GM21619 (cell line): ENCODE measurements around the gene METTL6.
"Not testable (repeated sequence)": the region's sequence is repeated elsewhere in the genome, so short reads cannot be mapped to it uniquely, and the experiment has no call there.

Experiments
- ATAC-seq: cut with Tn5 transposase; IDR thresholded peaks from one replicate; pipeline ENCODE4 v1.9.1; 2021; ENCODE audit not compliant: unreplicated experiment

Gene METTL6

DNA sequence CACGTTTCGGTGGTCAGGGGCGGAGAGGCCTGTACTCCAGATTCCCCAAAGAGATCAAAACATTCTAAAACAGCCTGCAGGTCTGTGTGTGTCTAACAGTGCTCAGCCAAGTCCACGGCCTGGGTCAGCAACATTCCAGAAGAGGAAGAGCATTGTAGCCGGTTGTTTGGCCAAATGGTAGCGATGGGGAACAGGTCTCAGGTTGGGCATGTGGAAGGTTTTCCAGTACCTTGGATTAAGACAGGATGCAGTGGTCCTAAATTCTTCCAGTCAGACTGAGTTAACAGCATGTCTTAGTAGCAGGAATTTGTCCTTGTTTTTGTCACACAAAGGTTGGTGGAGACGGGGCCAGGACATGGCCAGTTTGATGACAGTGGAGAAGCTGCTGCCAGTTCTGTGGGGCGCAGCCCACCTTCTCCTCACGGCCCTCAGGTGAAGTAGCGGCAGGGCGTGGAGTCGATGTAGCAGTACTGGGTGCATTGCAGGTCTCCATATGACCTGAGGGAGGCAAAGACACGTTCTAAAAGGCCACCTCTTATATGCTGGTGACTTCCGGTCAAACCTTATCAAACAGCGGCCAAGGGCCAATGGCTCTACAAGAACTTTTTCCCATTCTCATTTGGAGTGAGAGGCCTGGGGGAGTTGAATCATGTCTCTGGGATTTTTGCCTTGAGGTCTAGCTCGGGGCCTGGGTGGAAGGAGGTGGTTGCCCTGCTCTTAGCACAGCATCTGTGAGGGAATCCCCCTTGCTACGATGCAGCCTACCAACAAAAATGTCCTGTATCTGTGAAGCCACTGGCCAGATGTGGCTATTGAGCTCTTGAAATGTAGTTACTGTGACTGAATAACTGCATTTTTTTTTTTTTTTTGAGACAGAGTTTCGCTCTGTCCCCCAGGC lies 24.1 kb upstream of the METTL6 start:
- ATAC-seq = no peak

DNA sequence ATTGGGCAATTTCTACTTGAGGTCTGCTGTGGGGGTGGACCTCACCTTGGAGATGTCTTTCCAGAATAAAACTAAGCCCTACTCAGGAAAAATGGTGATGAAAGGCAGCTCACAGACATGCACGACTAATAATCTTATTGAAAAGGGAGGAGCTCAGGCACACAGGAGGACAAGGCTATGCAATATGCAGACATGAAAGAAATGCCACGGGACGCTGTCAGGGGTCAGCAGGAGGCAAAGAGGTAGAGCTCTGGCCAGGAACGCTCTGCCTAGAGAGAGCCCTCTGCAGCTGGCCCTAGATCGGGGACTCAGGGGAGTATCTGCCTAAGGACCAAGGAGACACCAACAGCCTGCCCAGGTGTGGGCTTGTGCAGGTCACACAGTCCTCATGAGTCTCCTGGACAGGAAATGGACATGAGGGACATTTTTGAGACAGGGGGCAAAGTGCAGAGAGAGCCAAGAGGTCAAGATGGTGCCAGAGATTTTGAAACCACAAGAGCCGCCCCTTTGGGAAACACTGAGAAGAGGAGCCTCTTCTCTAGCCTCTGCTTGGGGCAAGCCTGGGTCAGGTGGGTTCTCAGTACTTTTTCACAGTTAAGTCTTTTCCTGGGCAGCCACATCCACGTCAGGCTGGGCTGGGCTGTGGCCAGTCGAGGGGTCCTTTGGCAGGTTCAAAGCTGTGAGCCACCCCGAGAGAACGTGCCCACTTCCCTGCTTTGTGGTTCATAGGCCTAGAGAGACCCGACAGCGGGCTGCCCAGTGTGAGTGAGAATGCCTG lies 23.3 kb upstream of the METTL6 start:
- ATAC-seq = no peak

DNA sequence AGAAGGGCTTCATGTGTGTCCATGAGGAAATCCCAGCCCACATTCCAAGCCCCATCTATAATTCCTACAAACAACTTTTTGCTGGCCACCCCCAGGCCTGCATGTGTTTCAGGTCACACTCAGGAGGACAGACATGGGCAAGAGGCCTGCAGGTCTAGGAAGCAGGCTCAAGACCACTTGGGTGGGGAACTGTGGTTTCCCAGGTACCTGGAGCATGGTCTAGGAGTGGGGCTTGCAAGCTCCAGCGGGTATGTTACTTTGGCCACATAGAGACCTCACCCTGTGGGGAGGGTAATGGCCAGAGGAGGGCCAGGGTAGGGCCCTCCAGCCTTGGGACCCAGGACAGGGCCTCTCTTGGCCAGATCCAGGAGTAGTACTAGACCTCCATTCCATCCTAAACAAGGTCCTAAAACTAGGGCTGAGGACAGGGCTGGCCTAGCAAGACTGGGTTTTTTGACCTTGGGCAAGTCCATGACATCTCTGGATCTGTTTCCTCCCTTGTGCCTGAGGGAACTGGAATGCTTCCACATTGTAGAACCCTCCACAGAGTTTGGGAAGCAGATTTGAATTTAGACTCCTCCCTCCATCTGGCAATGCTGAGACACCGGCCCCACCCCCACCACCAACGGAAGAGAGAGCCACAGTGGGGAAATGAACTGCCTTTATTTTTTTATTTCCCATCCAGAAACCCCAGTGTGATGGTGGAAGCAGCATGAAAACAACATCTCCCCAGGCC lies 22.3 kb upstream of the METTL6 start:
- no peak for ATAC-seq

- ATAC-seq = no peak
Measured at GRCh38 chr3:15443826-15444524, 16.6 kb upstream of the METTL6 start.

GRCh38 chr3:15440891-15441290 lies 13.5 kb upstream of the METTL6 start:
- ATAC-seq = no peak

GRCh38 chr3:15439476-15439875 lies 12.1 kb upstream of the METTL6 start:
- no peak for ATAC-seq

DNA sequence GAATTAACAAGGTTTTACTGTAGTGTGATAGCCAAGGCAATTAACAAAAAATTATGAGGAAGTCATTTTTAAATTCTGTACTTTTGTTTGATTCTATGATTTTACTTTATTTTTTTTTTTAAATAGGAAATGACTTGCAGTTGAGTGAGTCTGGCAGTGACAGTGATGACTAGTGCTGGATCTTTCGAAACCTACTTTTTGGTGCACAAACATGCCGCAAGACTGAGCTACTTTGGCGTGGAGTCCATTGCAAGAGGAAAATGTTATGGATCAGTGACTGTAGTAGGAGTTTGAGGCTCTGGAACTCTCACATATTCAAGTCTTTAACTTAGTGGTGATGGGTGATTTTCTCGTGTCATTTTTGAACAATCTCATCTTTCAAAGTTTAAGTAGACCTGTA lies 11.6 kb upstream of the METTL6 start:
- no peak for ATAC-seq

DNA sequence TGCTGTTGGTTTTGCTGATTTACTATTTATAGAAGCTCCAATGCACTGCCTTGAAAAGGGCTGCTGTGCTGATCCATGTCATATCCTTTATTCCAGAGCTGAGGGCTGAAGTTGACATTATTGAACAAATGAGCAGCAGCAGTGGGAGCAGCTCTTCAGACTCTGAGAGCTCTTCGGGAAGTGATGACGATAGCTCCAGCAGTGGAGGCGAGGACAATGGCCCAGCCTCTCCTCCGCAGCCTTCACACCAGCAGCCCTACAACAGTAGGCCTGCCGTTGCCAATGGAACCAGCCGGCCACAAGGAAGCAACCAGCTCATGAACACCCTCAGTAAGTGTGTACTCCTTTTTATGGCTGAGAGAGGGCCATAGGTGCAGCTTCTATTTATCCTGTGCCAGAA lies 8.9 kb upstream of the METTL6 start:
- ATAC-seq = no peak

DNA sequence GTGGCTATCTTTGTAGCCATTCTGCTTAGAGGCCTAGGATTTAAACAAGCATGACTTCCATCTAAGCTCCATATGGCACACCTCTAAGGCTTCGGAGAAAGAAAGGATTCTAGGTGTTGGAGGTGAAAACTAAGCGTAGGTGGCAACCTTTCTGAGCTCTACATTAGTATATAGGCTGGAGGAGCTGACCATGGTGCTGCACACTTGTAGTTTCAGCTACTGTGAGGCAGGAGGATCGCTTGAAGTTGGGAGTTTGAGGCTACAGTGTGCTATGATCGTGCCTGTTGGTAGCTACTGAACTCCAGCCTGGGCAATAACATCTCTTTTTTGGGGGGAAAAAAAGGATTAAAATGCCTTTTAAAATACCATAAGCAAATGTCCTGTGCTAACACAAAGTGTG lies 7.4 kb upstream of the METTL6 start:
- no peak for ATAC-seq

GRCh38 chr3:15433531-15433930 lies 6.2 kb upstream of the METTL6 start:
- no peak for ATAC-seq

DNA sequence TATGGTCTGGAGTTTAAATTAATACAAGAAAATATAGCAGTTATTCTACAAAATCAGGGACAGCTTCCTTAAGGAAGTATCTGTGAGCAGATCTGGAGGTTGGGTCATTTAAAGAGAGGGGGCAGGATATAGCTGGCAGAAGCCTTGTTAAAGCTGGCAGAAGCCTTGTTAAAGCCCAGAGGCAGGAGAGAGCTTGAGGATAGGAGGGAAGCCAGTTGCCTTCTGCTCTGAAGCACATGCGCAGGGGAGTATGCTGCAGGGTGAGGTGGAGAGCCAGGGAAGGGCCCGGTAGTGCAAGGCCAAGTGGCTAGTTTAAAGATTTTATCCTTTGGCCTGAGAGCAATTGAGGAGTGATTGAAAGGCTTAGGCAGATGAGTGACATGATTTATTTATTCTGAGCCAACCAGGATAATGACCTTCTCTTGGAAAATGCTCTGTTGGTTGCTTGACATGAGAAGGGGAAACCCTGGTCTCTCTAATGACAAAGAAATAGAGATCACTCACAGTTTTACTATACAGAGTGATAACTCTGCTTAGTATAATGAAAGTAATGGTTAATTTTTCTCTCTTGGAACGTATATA lies 4.0 kb upstream of the METTL6 start:
- ATAC-seq = no peak

DNA sequence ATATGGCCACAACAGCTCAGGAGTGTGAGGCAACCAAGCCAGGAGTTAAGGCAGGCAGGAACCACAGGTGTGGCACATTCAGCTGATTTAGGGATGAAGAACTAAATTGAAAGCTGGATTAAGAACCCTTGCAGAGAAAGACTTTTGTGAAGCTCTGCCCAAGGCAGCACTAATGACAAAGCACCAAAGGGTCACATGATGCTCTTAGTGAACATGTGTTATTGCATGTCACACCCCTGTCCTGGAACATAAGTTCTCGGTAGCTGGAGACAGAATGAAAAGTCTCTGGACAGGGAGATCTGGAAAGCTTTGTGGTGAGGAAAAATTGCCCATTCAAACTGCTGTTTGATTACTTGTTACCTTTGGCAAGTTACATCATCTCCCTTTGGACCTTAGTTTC lies 3.3 kb upstream of the METTL6 start:
- no peak for ATAC-seq

DNA sequence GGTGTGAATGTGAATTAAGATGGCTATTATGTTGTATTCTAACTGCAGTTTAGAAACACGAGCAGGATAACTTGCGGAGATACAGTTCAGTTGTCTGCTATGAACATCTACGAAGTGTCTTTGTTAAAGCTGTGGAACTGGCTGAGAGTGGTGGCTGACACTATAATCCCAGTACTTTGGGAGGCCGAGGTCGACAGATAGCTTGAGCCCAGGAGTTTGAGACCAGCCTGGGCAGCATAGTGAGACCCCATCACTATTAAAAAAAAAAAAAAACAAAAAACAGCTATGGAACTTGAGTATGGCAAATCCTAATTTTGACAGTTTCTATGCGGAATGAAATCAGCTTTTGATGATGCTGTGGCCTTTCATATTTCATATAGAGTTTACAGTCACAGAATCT lies 1.7 kb upstream of the METTL6 start:
- no peak for ATAC-seq

DNA sequence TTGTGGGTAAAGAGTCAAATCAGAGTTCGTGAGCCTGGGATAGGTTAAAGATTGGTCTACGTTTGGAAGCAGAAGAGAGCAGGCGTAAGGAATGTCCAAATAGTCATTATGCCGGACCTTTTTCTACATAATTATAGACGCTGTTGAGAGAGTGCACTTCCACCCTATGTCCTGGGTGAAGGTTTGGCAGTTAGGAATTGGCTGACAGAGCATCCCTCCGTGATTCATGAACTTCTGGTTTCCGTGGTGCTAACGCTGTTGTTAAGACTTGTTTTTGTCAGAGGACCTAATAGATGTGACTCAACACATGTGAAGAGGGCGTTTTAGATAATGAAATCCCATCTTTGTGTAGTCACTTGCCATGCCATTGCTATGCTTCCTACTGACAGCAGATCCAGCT lies 1.2 kb upstream of the METTL6 start:
- ATAC-seq = no peak

- ATAC-seq = no peak
Measured at GRCh38 chr3:15427981-15428380, 637 bp upstream of the METTL6 start.

DNA sequence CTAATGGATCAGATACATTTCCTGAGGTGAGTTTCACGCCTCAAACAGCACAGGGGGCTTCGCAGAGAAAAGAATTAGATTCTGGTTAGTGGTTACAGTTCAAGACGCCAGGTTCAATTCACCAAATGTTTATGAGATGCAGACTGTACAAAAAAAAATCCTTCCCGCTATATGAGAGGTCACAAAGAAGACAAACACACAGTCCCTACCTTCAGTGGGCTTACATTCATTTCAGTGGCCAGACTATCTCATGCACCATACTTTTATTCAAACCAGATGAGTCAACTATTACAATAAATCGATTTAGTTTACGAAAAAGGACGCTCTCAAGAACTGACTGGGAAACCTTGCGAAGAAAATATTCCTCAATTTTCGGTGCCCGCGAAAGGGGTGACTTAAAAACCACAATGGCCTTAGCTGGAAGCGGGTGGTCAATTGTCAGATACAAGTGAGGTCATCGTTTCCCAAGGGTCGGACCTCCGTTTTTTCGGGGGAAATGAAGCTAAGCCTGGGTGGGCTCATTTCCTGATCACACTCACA lies 695 bp downstream of the METTL6 start:
- ATAC-seq = no peak

- no peak for ATAC-seq
Measured at GRCh38 chr3:15420871-15421270, 6.5 kb downstream of the METTL6 start.

- ATAC-seq = not testable (repeated sequence)
Measured at GRCh38 chr3:15410966-15411365, 16.4 kb downstream of the METTL6 start.

DNA sequence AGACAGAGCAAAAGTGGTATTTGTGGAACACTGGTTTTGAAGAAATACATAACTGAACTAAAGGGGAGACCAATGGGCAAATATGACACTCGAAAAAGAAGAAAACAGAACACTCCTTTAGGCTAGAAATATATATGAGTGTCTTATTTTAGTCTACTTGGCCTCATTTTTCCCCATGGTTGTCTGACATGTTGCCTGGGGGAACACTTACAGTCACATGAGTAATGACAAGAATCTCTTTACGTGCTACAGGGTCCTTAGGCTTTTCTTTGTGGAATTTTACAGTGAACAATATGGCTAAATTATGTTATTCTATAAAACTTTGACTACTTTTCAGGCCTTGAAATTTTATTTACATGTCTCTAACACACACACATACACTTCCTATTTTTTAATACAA lies 17.6 kb downstream of the METTL6 start:
- no peak for ATAC-seq

DNA sequence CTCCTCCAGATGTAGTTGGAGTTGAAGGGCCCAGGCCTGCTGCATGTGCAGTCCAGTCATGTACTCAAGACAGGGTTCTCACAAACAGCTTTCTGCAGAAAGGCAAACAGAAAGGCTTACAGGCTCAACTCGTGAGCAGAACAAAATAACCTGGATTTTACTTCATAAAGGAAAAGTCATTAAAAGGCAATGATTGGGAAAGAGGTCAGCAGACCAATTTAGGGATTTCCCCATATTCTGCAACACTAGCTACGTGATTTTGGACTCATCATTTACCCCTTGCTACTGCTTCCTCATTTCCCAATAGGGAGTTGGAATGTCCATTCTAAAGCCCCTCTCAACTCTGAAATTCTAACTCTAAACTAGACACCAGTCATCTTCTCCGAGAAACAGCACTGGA lies 18.1 kb downstream of the METTL6 start:
- no peak for ATAC-seq
